ENCODE results near the gene ACTL10. TPM values are rescaled to one million over a fixed set of nuclear protein-coding genes. Genes with fewer than 3 reads are reported as not detected.

Gene ACTL10
- total and polyA plus RNA-seq, 2 donors (not counting 1 experiment from before 2014, with no cell fraction given): 1.2 to 6.3 TPM

DNA sequence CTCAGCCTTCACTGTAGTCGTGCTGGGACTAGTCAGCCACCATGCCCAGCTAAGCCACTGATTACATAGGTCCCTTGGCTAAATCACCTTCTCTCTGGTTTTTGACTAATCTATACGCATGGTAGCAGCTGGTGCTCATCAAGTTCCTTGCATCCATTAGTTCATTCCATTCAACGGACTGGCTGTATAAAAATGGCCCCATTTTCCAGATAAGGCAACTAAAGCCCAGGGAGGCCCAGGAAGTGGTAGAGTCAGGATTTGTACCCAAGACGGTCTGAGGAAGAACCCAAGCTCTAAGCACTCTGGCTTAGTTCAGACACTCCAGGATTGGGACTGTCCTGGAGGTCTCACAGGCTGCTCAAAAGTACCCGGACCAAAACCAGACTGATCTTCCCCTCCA is 14.5 kb downstream of the ACTL10 start:
- H4K20me1 ChIP-seq (ENCODE audit: control insufficient read depth, insufficient read depth, low read length, poor library complexity, severe bottlenecking): no peaks in the 10 kb centered on the region
- intact Hi-C loops (cut with micrococcal nuclease): no loop called here
- no peak overlapping the region for H3K4me3 ChIP-seq (ENCODE audit: control extremely low read depth in 1 of 5, extremely low read depth in 1 of 5, insufficient read depth in 1 of 5, low read depth in 2 of 5, low read length in 4 of 5)
- POLR2A ChIA-PET: no interaction called here
- no peak overlapping the region for H3K27ac ChIP-seq (ENCODE audit: low read length in 2 of 2)
- ATAC-seq (ENCODE audit: low read depth) (no peak), DNase-seq (no peak)
- no peak overlapping the region for H3K9ac ChIP-seq (ENCODE audit: low read length)
- Mint-ChIP-seq H3K9me3 (ENCODE audit: insufficient read depth) (no peaks in the 10 kb centered on the region), H3K4me3 (no peak overlapping the region), H3K27me3 (no peaks in the 10 kb centered on the region), H3K4me1 (peaks cover 43% of the 10 kb centered on the region), H3K27ac (peak overlapping the region; percentile 3)
- H3K79me2 ChIP-seq (ENCODE audit: control insufficient read depth, insufficient read depth, low read length): no peaks in the 10 kb centered on the region
- H3K36me3 ChIP-seq (replicated peaks in 1 of 2; ENCODE audit: control extremely low read depth in 1 of 2, control insufficient read depth in 1 of 2, extremely low read depth in 1 of 2, insufficient read depth in 2 of 2, low read length in 1 of 2): no peaks in the 10 kb centered on the region
- CTCF ChIA-PET: interaction anchor here (1.8 kb wide), 1 partner anchor 14 kb away, joined by 9 read pairs; the partner anchor contains the start of gene ACTL10
- H2AFZ ChIP-seq (ENCODE audit: insufficient read depth, low read depth, low read length, poor library complexity, severe bottlenecking): no peak overlapping the region
- H3K27me3 ChIP-seq (replicated peaks in 1 of 4; ENCODE audit: control extremely low read depth in 1 of 4, control insufficient read depth in 3 of 4, insufficient read depth in 4 of 4, low read length in 3 of 4): no peaks in the 10 kb centered on the region
- TF ChIP-seq, protein P1, sequence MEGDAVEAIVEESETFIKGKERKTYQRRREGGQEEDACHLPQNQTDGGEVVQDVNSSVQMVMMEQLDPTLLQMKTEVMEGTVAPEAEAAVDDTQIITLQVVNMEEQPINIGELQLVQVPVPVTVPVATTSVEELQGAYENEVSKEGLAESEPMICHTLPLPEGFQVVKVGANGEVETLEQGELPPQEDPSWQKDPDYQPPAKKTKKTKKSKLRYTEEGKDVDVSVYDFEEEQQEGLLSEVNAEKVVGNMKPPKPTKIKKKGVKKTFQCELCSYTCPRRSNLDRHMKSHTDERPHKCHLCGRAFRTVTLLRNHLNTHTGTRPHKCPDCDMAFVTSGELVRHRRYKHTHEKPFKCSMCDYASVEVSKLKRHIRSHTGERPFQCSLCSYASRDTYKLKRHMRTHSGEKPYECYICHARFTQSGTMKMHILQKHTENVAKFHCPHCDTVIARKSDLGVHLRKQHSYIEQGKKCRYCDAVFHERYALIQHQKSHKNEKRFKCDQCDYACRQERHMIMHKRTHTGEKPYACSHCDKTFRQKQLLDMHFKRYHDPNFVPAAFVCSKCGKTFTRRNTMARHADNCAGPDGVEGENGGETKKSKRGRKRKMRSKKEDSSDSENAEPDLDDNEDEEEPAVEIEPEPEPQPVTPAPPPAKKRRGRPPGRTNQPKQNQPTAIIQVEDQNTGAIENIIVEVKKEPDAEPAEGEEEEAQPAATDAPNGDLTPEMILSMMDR (IDR thresholded peaks at IDR 0.05): no peak
- no peak for TF ChIP-seq EZH2 (IDR thresholded peaks at IDR 0.05; ENCODE audit: borderline replicate concordance, insufficient read depth, low read depth, low read length, poor library complexity, severe bottlenecking)
- 91% methylated on average over 5 of the region's 5 CpGs for WGBS (ENCODE audit: insufficient coverage)
- no peak overlapping the region for H3K4me2 ChIP-seq (replicated peaks; ENCODE audit: low read depth, low read length, poor library complexity, severe bottlenecking)
- peaks cover 34 to 39% of the 10 kb centered on the region in 2 donors for H3K4me1 ChIP-seq (ENCODE audit: control insufficient read depth in 2 of 2, insufficient read depth in 2 of 2, low read length in 2 of 2)
- no peaks in the 10 kb centered on the region for H3K9me3 ChIP-seq (ENCODE audit: control extremely low read depth in 1 of 3, control insufficient read depth in 2 of 3, insufficient read depth in 1 of 3, low read length in 2 of 3)

DNA sequence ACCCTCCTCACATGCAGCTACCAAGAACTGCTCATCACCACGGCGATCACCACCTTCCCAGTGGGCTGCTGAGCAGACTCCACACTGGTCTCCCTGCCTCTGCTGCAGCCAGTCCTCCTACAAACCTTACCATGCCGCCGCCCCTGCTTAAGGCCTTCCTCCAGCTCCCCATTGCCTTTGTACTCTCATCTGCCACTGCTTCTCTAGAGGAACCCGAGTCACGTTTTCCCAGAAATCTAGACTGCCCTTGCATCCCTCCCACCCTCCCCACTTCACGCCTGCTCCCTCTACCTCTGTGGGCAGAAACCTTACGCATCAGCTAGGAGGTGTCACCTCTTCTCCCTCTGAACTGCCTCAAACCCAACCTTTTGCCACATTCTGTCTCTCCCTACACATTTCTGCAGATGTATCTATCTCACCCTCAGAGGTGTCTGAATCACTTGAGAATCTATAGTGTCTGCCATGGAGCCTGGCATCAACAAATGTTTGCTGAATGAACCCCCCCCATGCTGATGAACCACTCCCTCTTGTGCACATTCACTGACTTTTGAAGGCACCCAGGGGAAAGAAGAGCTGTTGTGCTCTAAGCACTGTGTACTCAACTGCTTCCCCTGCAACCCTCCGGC is 15.1 kb downstream of the ACTL10 start:
- Mint-ChIP-seq H3K4me3 (no peak overlapping the region), H3K27ac (peak overlapping the region; percentile 2), H3K9me3 (ENCODE audit: insufficient read depth) (no peaks in the 10 kb centered on the region), H3K4me1 (peaks cover 47% of the 10 kb centered on the region), H3K27me3 (no peaks in the 10 kb centered on the region)
- H3K4me1 ChIP-seq (ENCODE audit: control insufficient read depth in 2 of 2, insufficient read depth in 2 of 2, low read length in 2 of 2): peaks cover 36 to 42% of the 10 kb centered on the region in 2 donors
- no peak overlapping the region for H3K4me3 ChIP-seq (ENCODE audit: control extremely low read depth in 1 of 5, extremely low read depth in 1 of 5, insufficient read depth in 1 of 5, low read depth in 2 of 5, low read length in 4 of 5)
- ATAC-seq (ENCODE audit: low read depth): no peak
- H2AFZ ChIP-seq (ENCODE audit: insufficient read depth, low read depth, low read length, poor library complexity, severe bottlenecking): no peak overlapping the region
- H3K79me2 ChIP-seq (ENCODE audit: control insufficient read depth, insufficient read depth, low read length): no peaks in the 10 kb centered on the region
- 94% methylated on average over 9 of the region's 9 CpGs for WGBS (ENCODE audit: insufficient coverage)
- ChIA-PET CTCF (interaction anchor here (1.8 kb wide), 1 partner anchor 14 kb away, joined by 9 read pairs; the partner anchor contains the start of gene ACTL10), POLR2A (no interaction called here)
- no peak for DNase-seq
- no peak overlapping the region for H3K27ac ChIP-seq (ENCODE audit: low read length in 2 of 2)
- intact Hi-C loops (cut with micrococcal nuclease): no loop called here
- H4K20me1 ChIP-seq (ENCODE audit: control insufficient read depth, insufficient read depth, low read length, poor library complexity, severe bottlenecking): no peaks in the 10 kb centered on the region
- no peaks in the 10 kb centered on the region for H3K9me3 ChIP-seq (ENCODE audit: control extremely low read depth in 1 of 3, control insufficient read depth in 2 of 3, insufficient read depth in 1 of 3, low read length in 2 of 3)
- H3K9ac ChIP-seq (ENCODE audit: low read length): no peak overlapping the region
- no peak overlapping the region for H3K4me2 ChIP-seq (replicated peaks; ENCODE audit: low read depth, low read length, poor library complexity, severe bottlenecking)
- no peak for TF ChIP-seq EZH2 (IDR thresholded peaks at IDR 0.05; ENCODE audit: borderline replicate concordance, insufficient read depth, low read depth, low read length, poor library complexity, severe bottlenecking)
- TF ChIP-seq, protein P1 (IDR thresholded peaks at IDR 0.05): no peak
- H3K36me3 ChIP-seq (replicated peaks in 1 of 2; ENCODE audit: control extremely low read depth in 1 of 2, control insufficient read depth in 1 of 2, extremely low read depth in 1 of 2, insufficient read depth in 2 of 2, low read length in 1 of 2): no peaks in the 10 kb centered on the region
- H3K27me3 ChIP-seq (replicated peaks in 1 of 4; ENCODE audit: control extremely low read depth in 1 of 4, control insufficient read depth in 3 of 4, insufficient read depth in 4 of 4, low read length in 3 of 4): no peaks in the 10 kb centered on the region
